OCI-LY7 (cell line): ENCODE data around the gene EIF3D. TPM values are rescaled to one million over a fixed set of nuclear protein-coding genes. Genes with fewer than 3 reads are reported as not detected.

ENCODE experiments used
- Bru-seq: library from RNA; stranded (reverse); fragments of 400-500 nt; gene quantifications from one replicate; lab custom pipeline; 2021; lab: Mats Ljungman, UMichigan
- BruChase-seq, 2 experiments: library from RNA; stranded (reverse); fragments of 400-500 nt; gene quantifications; one replicate each; lab custom pipeline; 2021; lab: Mats Ljungman, UMichigan
- BruUV-seq: library from RNA; stranded (reverse); fragments of 400-500 nt; replicated peaks from 2 replicates; lab custom pipeline; 2021; lab: Mats Ljungman, UMichigan
- CTCF ChIA-PET: fragments of 300-600 bp; sonication (Branson Sonifier 250); formaldehyde crosslinking; loops from one replicate; lab custom pipeline; 2022; ENCODE audit warnings: antibody characterized with exemption; ENCODE audit not compliant: unreplicated experiment; lab: Charles Lee
- POLR2A ChIA-PET: fragments of 300-600 bp; sonication (Branson Sonifier 250); formaldehyde crosslinking; loops from one replicate; lab custom pipeline; 2022; ENCODE audit warnings: antibody characterized with exemption; lab: Charles Lee
- DNase-seq: peaks from one replicate; pipeline ENCODE4 v3.0.0-alpha.2; 2015; ENCODE audit warnings: low spot score
- H2AFZ ChIP-seq: fragments of 200-600 bp; sonication (generic), shearing (Covaris generic); 2 replicates; pipeline ENCODE4 v1.6.1; 2014; ENCODE audit warnings: mild to moderate bottlenecking, antibody characterized with exemption, low read length, moderate library complexity
- H3K27ac ChIP-seq: fragments of 200-600 bp; sonication (generic); 2 replicates; pipeline ENCODE4 v1.5.1; 2014; ENCODE audit warnings: mixed run types, low read depth, mild to moderate bottlenecking, moderate library complexity, low read length, inconsistent platforms; ENCODE audit not compliant: poor library complexity, severe bottlenecking
- H3K36me3 ChIP-seq: fragments of 200-600 bp; sonication (generic); 2 replicates; pipeline ENCODE4 v1.6.1; 2014; ENCODE audit warnings: mild to moderate bottlenecking, antibody characterized with exemption, low read length, moderate library complexity, mixed read lengths; ENCODE audit not compliant: insufficient read depth
- H3K4me1 ChIP-seq: fragments of 200-600 bp; sonication (generic); 2 replicates; pipeline ENCODE4 v1.5.1; 2014; ENCODE audit warnings: mild to moderate bottlenecking, low read length; ENCODE audit not compliant: insufficient read depth, poor library complexity, severe bottlenecking
- H3K4me2 ChIP-seq: fragments of 200-600 bp; sonication (generic); 2 replicates; pipeline ENCODE4 v1.6.1; 2014; ENCODE audit warnings: mild to moderate bottlenecking, low read length
- H3K4me3 ChIP-seq: fragments of 200-600 bp; sonication (generic); 2 replicates; pipeline ENCODE4 v1.5.1; 2014; ENCODE audit warnings: mild to moderate bottlenecking, low read depth, low read length; ENCODE audit not compliant: poor library complexity, severe bottlenecking
- H3K79me2 ChIP-seq: fragments of 200-600 bp; sonication (generic); 2 replicates; pipeline ENCODE4 v1.6.1; 2016; ENCODE audit warnings: low read depth, mild to moderate bottlenecking, low read length, moderate library complexity, mixed read lengths; ENCODE audit not compliant: insufficient read depth
- H3K9me2 ChIP-seq: fragments of 200-600 bp; sonication (generic); 2 replicates; pipeline ENCODE4 v1.6.1; 2016; ENCODE audit warnings: mild to moderate bottlenecking, low read length, mixed read lengths; ENCODE audit not compliant: insufficient read depth
- H3K9me3 ChIP-seq: fragments of 200-600 bp; sonication (generic); 2 replicates; pipeline ENCODE4 v1.6.1; 2014; ENCODE audit warnings: mild to moderate bottlenecking, mixed run types, low read length, mixed read lengths
- H4K20me1 ChIP-seq: fragments of 200-600 bp; sonication (generic); 2 replicates; pipeline ENCODE4 v1.6.1; 2014; ENCODE audit warnings: mild to moderate bottlenecking, antibody characterized with exemption, low read length, moderate library complexity, mixed read lengths; ENCODE audit not compliant: insufficient read depth
- CTCF ChIP-seq: fragments of 200-600 bp; sonication (generic); conservative IDR thresholded peaks from 2 replicates; pipeline ENCODE4 v1.5.1; 2014; ENCODE audit warnings: mild to moderate bottlenecking, antibody characterized with exemption, low read length, moderate library complexity, mixed read lengths
- EZH2phosphoT487 ChIP-seq: fragments of 200-600 bp; sonication (generic); IDR thresholded peaks from 2 replicates; pipeline ENCODE4 v1.6.1; 2018; ENCODE audit warnings: low read depth, borderline replicate concordance, mild to moderate bottlenecking, mixed run types, antibody characterized with exemption, low read length, moderate library complexity, mixed read lengths
- intact Hi-C: fragments of 100-400 bp; cut with micrococcal nuclease; formaldehyde crosslinking; loops from one replicate; pipeline ENCODE4 v1.10.0; 2022; ENCODE audit not compliant: unreplicated experiment
- long read RNA-seq: library from polyadenylated mRNA; stranded (forward); transcript quantifications from one replicate; pipeline ENCODE4 v2.0.0, GENCODE V29; 2022
- total RNA-seq, 2 experiments: library from RNA; depleted of rRNA in 1 of 2; stranded (reverse); fragments of >200 nt in 1 of 2; shearing (Covaris generic) in 1 of 2; gene quantifications; 2 replicates each; pipeline ENCODE4 v1.2.3, GENCODE V29; 2014 to 2022

Gene EIF3D
- total RNA-seq (2014; rRNA removed; shearing (Covaris generic)) (270 and 307 TPM in 2 replicates), total RNA-seq (2022) (201 and 223 TPM in 2 replicates), Bru-seq, nascent RNA (percentile 95 among the genes with signal in this experiment), BruChase-seq, experiment 1, labeled RNA remaining after a 6-hour chase (percentile 94 among the genes with signal in this experiment), BruChase-seq, experiment 2, labeled RNA remaining after a 2-hour chase (percentile 92 among the genes with signal in this experiment)
- long read RNA-seq, transcript EIF3D-201 (15 exons, 2,155 nt): major isoform, 412 of 480 reads
- long read RNA-seq, partial matches to known transcripts: 16 of 480 reads
- long read RNA-seq, other reads (novel, unspliced or antisense): 48 of 480 reads

DNA sequence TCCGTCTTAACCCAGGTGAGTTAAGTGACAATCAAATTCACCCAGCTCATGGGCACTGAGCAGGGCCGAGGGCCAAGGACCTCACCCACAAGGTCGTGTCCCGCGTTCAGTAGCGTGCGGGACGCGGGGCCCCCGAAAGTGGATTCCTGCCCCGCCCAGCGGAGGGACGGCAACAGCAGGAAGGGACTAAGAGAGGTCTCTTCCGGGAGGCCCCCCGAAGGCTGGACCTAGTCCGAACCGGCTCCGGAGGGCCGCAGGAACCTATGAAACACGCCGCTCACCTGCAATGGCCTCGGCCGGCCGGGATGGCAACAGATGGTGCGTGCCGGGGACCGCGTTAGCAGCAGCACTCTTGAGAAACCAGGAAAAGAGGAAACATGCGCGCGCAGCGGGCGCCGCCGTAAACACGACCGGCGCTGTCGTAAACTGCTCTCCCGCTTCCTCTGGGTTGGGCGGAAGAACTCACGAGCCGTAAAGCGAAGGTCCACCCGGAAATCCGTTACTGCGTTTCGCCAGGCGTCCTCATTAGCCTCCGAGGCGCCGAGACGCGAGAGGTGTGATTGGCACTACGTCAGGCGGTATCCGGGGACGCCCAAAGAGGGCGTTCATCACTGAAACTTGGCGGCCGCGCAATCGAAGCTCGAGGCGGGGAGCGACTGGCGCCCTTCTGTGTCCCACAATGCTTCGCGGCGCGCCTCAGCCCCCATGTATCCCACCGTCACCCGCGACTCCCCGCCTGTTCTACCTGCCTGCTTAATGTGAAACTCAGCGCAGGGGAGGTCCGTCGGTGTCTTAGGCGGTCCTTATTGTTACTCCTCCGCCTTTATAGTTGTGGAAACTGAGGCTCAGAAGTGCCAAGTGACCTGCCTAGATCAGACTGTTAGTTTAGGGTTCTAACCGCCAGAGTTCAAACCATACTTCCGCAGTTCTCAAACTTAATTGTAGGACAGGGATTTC lies at the start of gene EIF3D:
Gene EIF3D (minus strand): TSS at position 372 of the 957 bp plus-strand sequence. CDS start 3,045 bp downstream, outside the sequence.
- Histone ChIP-seq H3K4me1 (peaks cover 26% of the 10 kb centered on the region), H3K4me3 (peak within 1 kb of the TSS; percentile 89), H3K4me2 (peak within 1 kb of the TSS; percentile 83), H3K36me3 (peaks cover 41% of the 10 kb centered on the region), H3K27ac (peak within 1 kb of the TSS; percentile 87), H3K9me3 (no peaks in the 10 kb centered on the region), H2AFZ (peak within 1 kb of the TSS; percentile 90), H3K79me2 (peaks cover 36% of the 10 kb centered on the region), H3K9me2 (no peaks in the 10 kb centered on the region), H4K20me1 (peaks cover 6% of the 10 kb centered on the region; the same call in 1 of the 2 replicates)
- POLR2A ChIA-PET: interaction anchor here (0.8 to 1.6 kb wide), 6 partner anchors 9 to 491 kb away, joined by 3 to 5 read pairs (median 4); partner anchors contain the start of gene FOXRED2
- intact Hi-C loops: loop anchor here (1.0 kb wide), 1 partner anchor 47 kb away; no protein-coding TSS in a partner anchor
- TF ChIP-seq CTCF (no peak), EZH2phosphoT487 (no peak)
- CTCF ChIA-PET: no interaction called here
- DNase-seq: peak; percentile 100
- BruUV-seq: no TSS peak

DNA sequence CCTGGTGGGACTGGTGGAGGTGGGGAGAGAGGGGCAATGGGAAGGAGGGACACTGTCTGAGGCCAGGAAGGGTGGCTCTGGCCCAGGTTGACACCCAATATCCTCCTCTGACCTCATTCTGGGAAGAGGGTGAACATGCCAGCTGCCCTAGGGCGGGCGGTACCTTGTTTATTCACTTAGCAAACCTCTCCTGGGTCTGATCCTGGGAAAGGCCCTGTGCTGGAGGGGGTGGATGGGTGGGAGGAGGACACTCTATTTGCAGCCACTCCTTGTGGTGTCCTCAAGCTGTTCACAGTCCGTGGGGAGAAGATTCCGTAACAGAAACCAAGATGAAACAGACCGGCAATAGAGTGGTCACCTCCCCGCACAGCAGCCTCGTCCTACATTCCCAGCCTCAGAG lies 49.7 kb upstream of the EIF3D start:
- TF ChIP-seq CTCF (no peak), EZH2phosphoT487 (no peak)
- Histone ChIP-seq H3K4me2 (no peak overlapping the region), H2AFZ (no peak overlapping the region), H3K36me3 (no peaks in the 10 kb centered on the region), H3K9me3 (no peaks in the 10 kb centered on the region), H3K4me3 (no peak overlapping the region), H3K4me1 (no peaks in the 10 kb centered on the region), H3K9me2 (no peaks in the 10 kb centered on the region), H3K79me2 (no peaks in the 10 kb centered on the region), H4K20me1 (no peaks in the 10 kb centered on the region), H3K27ac (no peak overlapping the region)
- no peak for DNase-seq
- BruUV-seq: no TSS peak
- intact Hi-C loops: no loop called here
- ChIA-PET POLR2A (no interaction called here), CTCF (no interaction called here)
